HepG2 (cell line): ENCODE results near the gene GTPBP6. TPM values are rescaled to one million over a fixed set of nuclear protein-coding genes. Genes with fewer than 3 reads are reported as not detected.

ENCODE experiments used
- CEBPB ChIP-seq: IDR thresholded peaks from 2 replicates; pipeline ENCODE4 v1.6.1; 2011; ENCODE audit warnings: low read depth, low read length, improper control_type of control experiment, borderline replicate concordance
- HMGA1 ChIP-seq: sonication (generic); formaldehyde crosslinking; conservative IDR thresholded peaks from 2 replicates; pipeline ENCODE4 v1.4.0; 2020; ENCODE audit warnings: missing genetic modification reagents
- HNF4A ChIP-seq: sonication (generic); formaldehyde crosslinking; IDR thresholded peaks from 2 replicates; pipeline ENCODE4 v1.4.0; 2020; ENCODE audit warnings: missing genetic modification reagents
- MTF1 ChIP-seq: sonication (generic); formaldehyde crosslinking; IDR thresholded peaks from 2 replicates; pipeline ENCODE4 v1.5.0; 2020; ENCODE audit warnings: missing genetic modification reagents
- MTF2 ChIP-seq: sonication (generic); formaldehyde crosslinking; IDR thresholded peaks from 2 replicates; pipeline ENCODE4 v1.5.0; 2020; ENCODE audit warnings: missing genetic modification reagents, borderline replicate concordance
- NFIB ChIP-seq: sonication (generic); formaldehyde crosslinking; IDR thresholded peaks from 2 replicates; pipeline ENCODE4 v1.9.0; 2021; ENCODE audit warnings: missing genetic modification reagents, mild to moderate bottlenecking, borderline replicate concordance
- NONO ChIP-seq, 2 experiments: fragments of 450-650 bp in 1 of 2; sonication (generic) in 1 of 2; formaldehyde crosslinking in 1 of 2; IDR thresholded peaks in 1 of 2; conservative IDR thresholded peaks in 1 of 2; 2 replicates each; pipeline versions ENCODE4 v1.6.1 to v1.8.0; 2017 to 2022; ENCODE audit warnings: mild to moderate bottlenecking in 1 of 2, missing genetic modification reagents in 1 of 2, moderate library complexity in 1 of 2
- NPAS2 ChIP-seq: sonication (generic); formaldehyde crosslinking; IDR thresholded peaks from 2 replicates; pipeline ENCODE4 v1.8.0; 2022; ENCODE audit warnings: mild to moderate bottlenecking, missing genetic modification reagents, borderline replicate concordance
- NR2C2 ChIP-seq: sonication (generic); formaldehyde crosslinking; IDR thresholded peaks from 2 replicates; pipeline ENCODE4 v1.4.0; 2020; ENCODE audit warnings: missing genetic modification reagents, mild to moderate bottlenecking, moderate library complexity, borderline replicate concordance
- NR3C1 ChIP-seq: sonication (generic); formaldehyde crosslinking; IDR thresholded peaks from 2 replicates; pipeline ENCODE4 v1.4.0; 2020; ENCODE audit warnings: missing genetic modification reagents
- REXO4 ChIP-seq: sonication (generic); formaldehyde crosslinking; IDR thresholded peaks from 2 replicates; pipeline ENCODE4 v1.8.0; 2022; ENCODE audit warnings: missing genetic modification reagents, mild to moderate bottlenecking, borderline replicate concordance
- SIX1 ChIP-seq: sonication (generic); formaldehyde crosslinking; IDR thresholded peaks from 2 replicates; pipeline ENCODE4 v1.4.0; 2020; ENCODE audit warnings: missing genetic modification reagents, borderline replicate concordance
- SMAD9 ChIP-seq: sonication (generic); formaldehyde crosslinking; IDR thresholded peaks from 2 replicates; pipeline ENCODE4 v1.5.1; 2020; ENCODE audit warnings: mild to moderate bottlenecking, missing genetic modification reagents
- SOX5 ChIP-seq: IDR thresholded peaks from 2 replicates; pipeline ENCODE4 v1.6.1; 2016; ENCODE audit warnings: borderline replicate concordance
- THAP11 ChIP-seq: IDR thresholded peaks from 2 replicates; pipeline ENCODE4 v1.6.1; 2016; ENCODE audit warnings: missing biosample characterization, missing genetic modification reagents
- U2AF1 ChIP-seq: fragments of 200-400 bp; formaldehyde crosslinking; optimal IDR thresholded peaks from 2 replicates; pipeline ENCODE3; 2017; ENCODE audit warnings: mild to moderate bottlenecking, low read depth, low read length
- ZFP1 ChIP-seq: IDR thresholded peaks from 2 replicates; pipeline ENCODE4 v1.6.1; 2016
- ZFP37 ChIP-seq: sonication (generic); formaldehyde crosslinking; IDR thresholded peaks from 2 replicates; pipeline ENCODE4 v1.4.0; 2020; ENCODE audit warnings: missing genetic modification reagents, borderline replicate concordance
- ZNF10 ChIP-seq: sonication (generic); formaldehyde crosslinking; IDR thresholded peaks from 2 replicates; pipeline ENCODE4 v1.4.0; 2020; ENCODE audit warnings: mild to moderate bottlenecking, low read depth, missing genetic modification reagents, borderline replicate concordance
- ZNF160 ChIP-seq: sonication (generic); formaldehyde crosslinking; IDR thresholded peaks from 2 replicates; pipeline ENCODE4 v1.8.0; 2022; ENCODE audit warnings: mild to moderate bottlenecking, inconsistent platforms, missing genetic modification reagents
- ZNF230 ChIP-seq: sonication (generic); formaldehyde crosslinking; IDR thresholded peaks from 2 replicates; pipeline ENCODE4 v1.4.0; 2020; ENCODE audit warnings: mild to moderate bottlenecking, missing genetic modification reagents
- ZNF33B ChIP-seq: sonication (generic); formaldehyde crosslinking; IDR thresholded peaks from 2 replicates; pipeline ENCODE4 v1.5.1; 2020; ENCODE audit warnings: mild to moderate bottlenecking, missing genetic modification reagents
- ZNF550 ChIP-seq: sonication (generic); formaldehyde crosslinking; IDR thresholded peaks from 2 replicates; pipeline ENCODE4 v1.4.0; 2020; ENCODE audit warnings: mild to moderate bottlenecking, missing genetic modification reagents, borderline replicate concordance
- ZNF562 ChIP-seq: sonication (generic); formaldehyde crosslinking; IDR thresholded peaks from 2 replicates; pipeline ENCODE4 v1.8.0; 2022; ENCODE audit warnings: missing genetic modification reagents, borderline replicate concordance
- ZNF841 ChIP-seq: sonication (generic); formaldehyde crosslinking; IDR thresholded peaks from 2 replicates; pipeline ENCODE4 v1.8.1; 2023; ENCODE audit warnings: missing genetic modification reagents, borderline replicate concordance
- polyA plus RNA-seq, 8 experiments: library from polyadenylated mRNA; depleted of rRNA in 3 of 8; stranded (reverse) in 7 of 8; unstranded in 1 of 8; fragments of >200 nt; fragmentation: Illumina TruSeq in 4 of 8; extraction: Trizol in 4 of 8; gene quantifications; 2 replicates each; pipeline versions ENCODE4 v1.2.1 to v1.2.3, GENCODE V29; 2011 to 2016; ENCODE audit warnings: low read depth in 4 of 8, missing spikeins in 1 of 8, mixed read lengths in 1 of 8; ENCODE audit not compliant: insufficient read depth in 1 of 8
- total RNA-seq, 5 experiments: library from RNA; depleted of rRNA; stranded (reverse); fragments of >200 nt; fragmentation: Illumina TruSeq; extraction: Trizol; gene quantifications; 2 replicates each; pipeline ENCODE4 v1.2.3, GENCODE V29; 2016; ENCODE audit warnings: low read depth in 1 of 5
- TF ChIP-seq, protein P1 (sequence below): sonication (generic); formaldehyde crosslinking; IDR thresholded peaks from 2 replicates; pipeline ENCODE4 v1.5.0; 2020; ENCODE audit warnings: mild to moderate bottlenecking, missing genetic modification reagents
- TF ChIP-seq, protein P2 (sequence below): sonication (generic); formaldehyde crosslinking; IDR thresholded peaks from 2 replicates; pipeline ENCODE4 v1.8.1; 2023; ENCODE audit warnings: missing genetic modification reagents, inconsistent platforms, borderline replicate concordance
- TF ChIP-seq, protein P3 (sequence below): sonication (generic); formaldehyde crosslinking; IDR thresholded peaks from 2 replicates; pipeline ENCODE4 v1.9.0; 2021; ENCODE audit warnings: missing genetic modification reagents, borderline replicate concordance

The GTPBP6 gene
- total and polyA plus RNA-seq, 2 of the 13 experiments (the other 11 are each of a cell fraction or from before 2014, with no cell fraction given): 20.2 to 39.6 TPM

DNA sequence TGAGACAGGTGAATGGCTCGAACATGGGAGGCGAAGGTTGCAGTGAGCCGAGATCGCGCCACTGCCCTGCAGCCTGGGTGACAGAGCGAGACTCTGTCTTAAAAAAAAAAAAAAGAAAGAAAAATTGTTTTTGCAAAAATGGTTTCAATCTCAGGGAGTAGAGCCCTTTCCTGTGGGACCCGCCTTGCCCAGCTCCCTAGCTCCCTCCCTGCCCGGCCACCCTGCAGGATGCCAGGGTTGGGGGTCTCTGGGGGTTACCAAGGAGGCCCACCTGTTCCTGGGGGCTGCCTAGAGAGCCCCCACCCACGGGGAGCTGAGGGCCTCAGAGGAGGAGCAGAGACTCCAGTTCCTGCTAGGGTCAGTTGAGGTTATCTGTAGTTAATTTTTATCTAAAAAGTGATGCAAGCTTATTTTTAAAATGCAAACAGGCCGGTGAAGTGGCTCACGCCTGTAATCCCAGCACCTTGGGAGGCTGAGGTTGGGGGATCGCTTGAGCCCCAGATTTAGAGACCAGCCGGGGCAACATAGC, 56.2 kb downstream of the GTPBP6 start (continued):
- peak; percentile 57 for TF ChIP-seq HNF4A
- TF ChIP-seq NPAS2 (CRISPR knock-in tag): no peak
- TF ChIP-seq ZNF230 (CRISPR knock-in tag): no peak
- no peak for TF ChIP-seq U2AF1
- TF ChIP-seq, protein P1, sequence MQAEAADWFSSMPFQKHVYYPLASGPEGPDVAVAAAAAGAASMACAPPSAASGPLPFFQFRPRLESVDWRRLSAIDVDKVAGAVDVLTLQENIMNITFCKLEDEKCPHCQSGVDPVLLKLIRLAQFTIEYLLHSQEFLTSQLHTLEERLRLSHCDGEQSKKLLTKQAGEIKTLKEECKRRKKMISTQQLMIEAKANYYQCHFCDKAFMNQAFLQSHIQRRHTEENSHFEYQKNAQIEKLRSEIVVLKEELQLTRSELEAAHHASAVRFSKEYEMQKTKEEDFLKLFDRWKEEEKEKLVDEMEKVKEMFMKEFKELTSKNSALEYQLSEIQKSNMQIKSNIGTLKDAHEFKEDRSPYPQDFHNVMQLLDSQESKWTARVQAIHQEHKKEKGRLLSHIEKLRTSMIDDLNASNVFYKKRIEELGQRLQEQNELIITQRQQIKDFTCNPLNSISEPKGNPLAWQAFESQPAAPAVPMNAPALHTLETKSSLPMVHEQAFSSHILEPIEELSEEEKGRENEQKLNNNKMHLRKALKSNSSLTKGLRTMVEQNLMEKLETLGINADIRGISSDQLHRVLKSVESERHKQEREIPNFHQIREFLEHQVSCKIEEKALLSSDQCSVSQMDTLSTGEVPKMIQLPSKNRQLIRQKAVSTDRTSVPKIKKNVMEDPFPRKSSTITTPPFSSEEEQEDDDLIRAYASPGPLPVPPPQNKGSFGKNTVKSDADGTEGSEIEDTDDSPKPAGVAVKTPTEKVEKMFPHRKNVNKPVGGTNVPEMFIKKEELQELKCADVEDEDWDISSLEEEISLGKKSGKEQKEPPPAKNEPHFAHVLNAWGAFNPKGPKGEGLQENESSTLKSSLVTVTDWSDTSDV (CRISPR knock-in tag): no peak
- TF ChIP-seq MTF2 (CRISPR knock-in tag): no peak
- TF ChIP-seq SIX1: no peak
- TF ChIP-seq ZFP1 (CRISPR knock-in tag): no peak
- TF ChIP-seq THAP11 (CRISPR knock-in tag): no peak; the same call in 1 of the 2 replicates
- TF ChIP-seq, protein P2, sequence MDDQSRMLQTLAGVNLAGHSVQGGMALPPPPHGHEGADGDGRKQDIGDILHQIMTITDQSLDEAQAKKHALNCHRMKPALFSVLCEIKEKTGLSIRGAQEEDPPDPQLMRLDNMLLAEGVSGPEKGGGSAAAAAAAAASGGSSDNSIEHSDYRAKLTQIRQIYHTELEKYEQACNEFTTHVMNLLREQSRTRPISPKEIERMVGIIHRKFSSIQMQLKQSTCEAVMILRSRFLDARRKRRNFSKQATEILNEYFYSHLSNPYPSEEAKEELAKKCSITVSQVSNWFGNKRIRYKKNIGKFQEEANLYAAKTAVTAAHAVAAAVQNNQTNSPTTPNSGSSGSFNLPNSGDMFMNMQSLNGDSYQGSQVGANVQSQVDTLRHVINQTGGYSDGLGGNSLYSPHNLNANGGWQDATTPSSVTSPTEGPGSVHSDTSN: no peak
- no peak for TF ChIP-seq MTF1 (CRISPR knock-in tag)
- TF ChIP-seq, protein P3, sequence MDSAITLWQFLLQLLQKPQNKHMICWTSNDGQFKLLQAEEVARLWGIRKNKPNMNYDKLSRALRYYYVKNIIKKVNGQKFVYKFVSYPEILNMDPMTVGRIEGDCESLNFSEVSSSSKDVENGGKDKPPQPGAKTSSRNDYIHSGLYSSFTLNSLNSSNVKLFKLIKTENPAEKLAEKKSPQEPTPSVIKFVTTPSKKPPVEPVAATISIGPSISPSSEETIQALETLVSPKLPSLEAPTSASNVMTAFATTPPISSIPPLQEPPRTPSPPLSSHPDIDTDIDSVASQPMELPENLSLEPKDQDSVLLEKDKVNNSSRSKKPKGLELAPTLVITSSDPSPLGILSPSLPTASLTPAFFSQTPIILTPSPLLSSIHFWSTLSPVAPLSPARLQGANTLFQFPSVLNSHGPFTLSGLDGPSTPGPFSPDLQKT: no peak
- TF ChIP-seq ZNF841: no peak
- TF ChIP-seq ZNF550 (CRISPR knock-in tag): no peak
- no peak for TF ChIP-seq ZNF33B (CRISPR knock-in tag)
- peak; percentile 55; the same call in 1 of the 2 replicates for TF ChIP-seq NR2C2 (CRISPR knock-in tag)
- TF ChIP-seq SMAD9 (CRISPR knock-in tag): no peak
- no peak for TF ChIP-seq NR3C1 (CRISPR knock-in tag)
- TF ChIP-seq HMGA1 (CRISPR knock-in tag): no peak
- TF ChIP-seq NONO (IDR thresholded peaks at IDR 0.05): no peak
- no peak for TF ChIP-seq NONO (CRISPR knock-in tag; conservative IDR thresholded peaks at IDR 0.05)
- TF ChIP-seq ZNF160 (CRISPR knock-in tag): no peak
- no peak for TF ChIP-seq ZNF562 (CRISPR knock-in tag)
- no peak; the same call in 1 of the 2 replicates for TF ChIP-seq SOX5 (CRISPR knock-in tag)
- TF ChIP-seq ZNF10 (CRISPR knock-in tag): no peak
- TF ChIP-seq ZFP37 (CRISPR knock-in tag): no peak
- no peak for TF ChIP-seq NFIB
- TF ChIP-seq CEBPB: peak; percentile 71; the same call in 1 of the 2 replicates
- no peak for TF ChIP-seq REXO4 (CRISPR knock-in tag)
